GM18520 (cell line): ENCODE measurements around the gene TSPAN6.

Experiments
- ATAC-seq: cut with Tn5 transposase; IDR thresholded peaks from one replicate; pipeline ENCODE4 v1.9.1; 2021; ENCODE audit not compliant: unreplicated experiment

The TSPAN6 gene, protein sequence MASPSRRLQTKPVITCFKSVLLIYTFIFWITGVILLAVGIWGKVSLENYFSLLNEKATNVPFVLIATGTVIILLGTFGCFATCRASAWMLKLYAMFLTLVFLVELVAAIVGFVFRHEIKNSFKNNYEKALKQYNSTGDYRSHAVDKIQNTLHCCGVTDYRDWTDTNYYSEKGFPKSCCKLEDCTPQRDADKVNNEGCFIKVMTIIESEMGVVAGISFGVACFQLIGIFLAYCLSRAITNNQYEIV

GRCh38 chrX:100636321-100636991 is at the start of gene TSPAN6:
TSS of gene TSPAN6 (minus strand) at chrX:100636806. CDS start at chrX:100636694, 112 bp downstream.
- peak; percentile 82 for ATAC-seq

DNA sequence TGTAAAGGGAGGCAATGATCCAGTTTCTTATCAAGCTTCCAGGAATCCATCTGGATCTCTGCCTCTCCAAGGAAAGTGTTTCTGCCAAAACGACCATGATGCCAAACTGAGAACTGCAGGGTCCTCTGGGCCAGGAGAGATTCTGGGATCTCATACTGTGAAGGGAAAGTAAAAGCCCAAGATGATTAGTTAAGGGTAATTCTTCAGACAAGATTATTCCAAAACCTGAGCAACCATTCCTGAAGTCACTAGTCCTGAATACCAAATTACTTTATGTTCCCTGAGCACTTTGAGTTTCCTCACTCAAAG is 49.3 kb upstream of the TSPAN6 start:
- ATAC-seq: no peak

DNA sequence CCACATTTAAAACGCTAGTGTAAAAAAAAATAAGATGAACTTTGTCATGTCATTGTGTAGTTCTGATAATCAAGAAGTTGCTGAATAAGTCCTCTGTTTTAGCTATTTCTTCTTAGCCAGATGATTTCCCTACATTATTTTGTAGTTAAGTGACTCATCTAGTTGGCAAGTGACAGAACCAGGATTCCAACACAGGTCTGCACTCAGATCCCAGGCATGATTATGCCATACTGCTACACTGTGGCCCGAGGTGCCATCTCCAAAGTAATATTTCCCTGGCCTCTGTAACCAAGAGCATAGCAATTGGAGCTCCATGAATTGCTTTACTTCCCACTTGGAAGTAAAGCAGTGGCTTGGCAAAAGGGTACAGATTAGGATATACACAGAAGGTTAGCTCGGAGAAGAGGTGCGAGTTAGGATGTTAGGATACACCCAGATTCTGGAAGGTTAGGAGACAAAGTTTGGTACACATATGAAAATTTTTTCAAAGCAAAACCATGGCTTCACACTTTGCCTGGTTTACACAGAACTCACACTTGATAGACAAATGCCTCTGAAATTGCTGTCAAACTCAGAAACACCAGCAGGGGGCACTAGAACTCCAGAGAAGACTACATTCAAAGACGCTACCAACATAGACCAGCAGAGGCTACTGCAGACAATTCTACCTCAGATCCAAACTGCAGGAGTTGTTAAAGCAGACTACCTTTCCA is 48.8 kb upstream of the TSPAN6 start:
- no peak for ATAC-seq

DNA sequence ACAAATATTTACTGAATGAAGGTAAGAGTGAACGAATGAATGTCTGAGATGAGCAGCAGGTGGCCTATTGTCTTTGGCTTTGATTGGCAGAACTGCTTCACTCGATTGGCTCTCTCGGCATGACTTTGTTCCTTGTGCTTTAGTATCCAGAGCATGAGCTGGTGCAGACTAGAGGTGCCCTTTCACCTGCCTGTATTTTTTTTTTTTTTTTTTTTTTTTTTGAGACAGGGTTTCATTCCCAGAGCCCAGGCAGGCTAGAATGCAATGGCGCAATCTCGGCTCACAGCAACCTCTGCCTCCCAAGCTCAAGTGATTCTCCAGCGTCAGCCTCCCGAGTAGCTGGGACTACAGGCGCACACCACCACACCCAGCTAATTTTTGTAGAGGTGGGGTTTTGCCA is 46.3 kb upstream of the TSPAN6 start:
- ATAC-seq: no peak

- ATAC-seq: no peak
Measured at GRCh38 chrX:100681599-100681998, 45.0 kb upstream of the TSPAN6 start.

GRCh38 chrX:100680756-100681155 is 44.1 kb upstream of the TSPAN6 start:
- no peak for ATAC-seq

- ATAC-seq: no peak
Measured at GRCh38 chrX:100677611-100678181, 41.1 kb upstream of the TSPAN6 start.

DNA sequence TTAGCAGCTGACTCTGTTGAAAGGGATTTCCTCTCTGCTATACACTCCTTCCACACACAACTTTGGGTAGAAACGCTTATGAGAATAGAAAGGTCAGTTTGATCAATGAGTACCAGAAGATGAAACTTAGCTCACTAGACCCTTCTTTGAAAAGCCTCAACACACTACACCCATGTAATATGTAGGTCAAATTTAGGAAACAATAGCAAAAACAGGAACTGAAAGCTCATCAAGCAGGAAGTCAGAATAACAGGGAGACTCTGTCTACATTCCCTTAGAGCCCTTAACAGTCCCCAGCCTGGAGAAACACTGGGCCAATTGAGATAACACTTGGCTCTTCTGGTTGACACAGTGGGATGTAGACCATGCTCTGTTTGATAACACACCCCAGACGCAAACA is 38.1 kb upstream of the TSPAN6 start:
- no peak for ATAC-seq

DNA sequence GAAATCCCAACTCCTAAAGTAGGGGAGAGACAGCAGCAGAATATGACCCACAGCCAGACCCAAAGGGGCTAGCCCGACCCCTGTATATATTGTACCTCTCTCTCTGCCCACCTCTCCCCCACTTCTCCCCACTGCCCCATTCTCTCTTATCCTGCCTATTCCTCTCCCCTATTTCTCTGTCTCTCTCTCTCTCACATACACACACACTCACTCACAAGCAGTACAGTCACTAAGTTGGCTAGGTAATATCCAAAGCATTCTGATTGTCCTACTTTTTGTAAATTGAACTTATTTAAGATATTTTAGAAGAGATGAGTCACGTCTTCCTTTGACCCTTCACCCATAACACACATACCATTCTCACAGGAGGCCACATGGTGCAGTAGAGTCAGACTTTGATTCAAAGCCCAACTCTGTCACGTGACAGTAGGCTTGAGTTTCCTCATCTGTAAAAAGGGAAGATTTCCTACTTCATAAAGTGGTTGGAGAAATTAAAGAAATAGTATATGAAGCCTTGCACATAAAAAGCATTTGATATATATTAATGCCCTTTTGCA is 36.9 kb upstream of the TSPAN6 start:
- ATAC-seq: no peak

GRCh38 chrX:100672966-100673365 is 36.4 kb upstream of the TSPAN6 start:
- ATAC-seq: no peak

GRCh38 chrX:100663642-100664041 is 27.0 kb upstream of the TSPAN6 start:
- ATAC-seq: no peak

DNA sequence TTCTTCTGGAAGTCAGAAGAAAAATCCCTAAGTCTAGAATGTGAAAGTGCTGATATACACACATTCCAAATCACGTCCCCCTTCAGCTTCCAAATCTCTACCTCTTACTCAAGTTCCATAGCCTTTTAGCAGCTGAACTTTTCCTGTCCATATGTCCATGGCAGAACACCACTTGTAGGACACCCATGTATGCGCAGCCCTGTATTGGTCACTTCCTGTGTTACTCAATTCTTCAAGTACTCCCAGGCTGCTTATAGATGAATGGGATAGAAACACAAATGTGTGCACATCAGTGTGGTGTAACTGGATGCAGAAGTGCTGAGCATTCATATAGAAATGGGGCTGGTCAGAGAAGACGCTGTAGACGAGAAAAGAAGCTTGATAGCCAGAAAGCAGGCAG is 26.2 kb upstream of the TSPAN6 start:
- ATAC-seq: no peak

DNA sequence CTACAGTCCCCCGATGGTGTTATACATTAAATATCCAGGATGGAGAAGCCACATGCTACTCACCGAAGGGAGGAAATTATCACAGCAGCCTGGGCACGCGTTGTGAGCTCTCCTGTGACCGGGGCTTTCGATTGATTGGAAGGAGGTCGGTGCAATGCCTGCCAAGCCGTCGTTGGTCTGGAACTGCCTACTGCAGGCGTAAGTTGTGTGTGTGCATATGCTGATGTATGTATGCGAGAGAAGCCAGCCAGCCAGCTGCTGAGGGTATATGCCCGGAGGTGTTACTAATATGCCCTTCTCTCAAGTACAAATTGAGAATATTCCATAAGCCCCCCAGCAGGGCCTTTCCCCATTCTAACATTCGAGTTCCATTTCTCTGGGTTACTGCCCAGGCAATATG is 25.6 kb upstream of the TSPAN6 start:
- no peak for ATAC-seq

- ATAC-seq: no peak
Measured at GRCh38 chrX:100659431-100660137, 23.0 kb upstream of the TSPAN6 start.

DNA sequence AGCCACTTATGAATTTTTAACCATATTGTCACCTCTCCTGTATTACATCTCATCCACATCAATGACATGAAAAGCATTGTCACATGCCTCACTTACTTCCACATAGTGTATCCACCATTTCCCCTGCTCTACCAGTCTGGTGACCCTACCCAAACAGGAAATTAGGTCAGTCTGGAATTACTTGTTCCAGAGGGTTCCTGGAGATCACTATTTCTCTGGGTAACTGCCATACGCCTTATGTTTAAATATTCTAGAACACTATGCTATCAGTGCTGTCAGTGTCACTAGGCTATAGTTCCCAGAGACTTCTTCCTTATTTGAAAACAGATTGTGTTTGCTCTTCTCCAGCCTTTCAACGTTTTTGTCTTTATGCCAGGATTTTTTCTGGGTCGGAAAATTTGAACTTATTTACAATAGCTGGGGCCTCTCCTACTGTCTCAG is 22.4 kb upstream of the TSPAN6 start:
- ATAC-seq: no peak

- ATAC-seq: no peak
Measured at GRCh38 chrX:100654261-100654660, 17.7 kb upstream of the TSPAN6 start.

- ATAC-seq: no peak
Measured at GRCh38 chrX:100652266-100652665, 15.7 kb upstream of the TSPAN6 start.

DNA sequence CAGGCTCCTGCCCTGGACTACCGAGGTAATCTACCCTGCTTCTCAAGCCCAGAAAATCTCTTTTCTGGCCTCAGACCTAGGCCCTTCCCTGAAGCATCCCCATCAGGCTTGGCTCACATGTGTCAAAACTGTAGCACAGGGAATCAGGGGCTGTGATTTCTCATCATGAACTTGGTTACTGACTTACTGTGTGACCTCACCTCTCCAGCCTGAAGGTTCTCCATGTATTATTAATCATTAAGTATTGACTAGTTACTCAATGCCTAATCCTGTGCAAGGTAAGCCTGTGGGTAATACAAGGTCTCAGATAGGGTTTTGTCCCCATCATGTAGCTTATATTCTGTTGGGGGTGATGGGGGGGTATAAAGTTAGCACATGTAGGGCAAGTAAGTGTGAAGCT is 14.2 kb upstream of the TSPAN6 start:
- no peak for ATAC-seq

DNA sequence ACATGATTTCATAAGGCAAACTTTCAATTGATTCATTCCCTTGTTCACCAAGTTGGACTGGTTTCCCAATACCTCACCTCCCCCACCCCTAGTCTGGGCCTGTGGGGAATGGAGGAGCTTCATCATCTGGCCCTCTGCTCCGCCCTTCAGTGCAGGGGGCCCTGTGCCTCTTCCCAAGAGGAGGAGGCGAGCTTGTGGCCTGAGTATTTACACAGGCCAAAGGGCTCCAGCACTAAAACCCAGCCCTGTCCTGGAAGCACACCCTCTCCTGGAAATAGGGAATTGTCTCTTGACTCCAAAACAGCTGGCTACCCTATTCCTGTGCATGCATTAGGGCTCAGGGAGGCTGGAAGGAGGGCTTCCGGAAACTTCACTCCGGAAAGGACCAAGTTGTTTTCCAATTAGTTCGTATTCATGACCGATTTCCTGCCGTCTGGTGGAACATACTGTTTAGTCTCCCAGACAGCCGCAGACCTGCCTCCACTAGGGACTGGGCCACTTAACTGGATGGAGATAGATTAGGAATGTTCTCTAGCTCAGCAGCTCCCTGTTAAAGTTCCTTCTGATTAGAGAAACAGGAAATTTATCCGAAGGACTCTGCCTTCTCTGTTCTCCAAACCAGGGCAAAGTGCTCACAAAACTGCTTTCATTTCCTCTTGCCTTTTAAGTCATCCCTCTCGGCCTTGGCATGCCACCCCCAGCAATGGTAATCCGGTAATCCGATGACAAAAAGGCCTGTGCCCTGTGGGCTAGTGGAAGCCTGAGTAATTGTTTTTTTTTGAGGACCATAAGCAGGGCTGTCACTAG is 13.1 kb upstream of the TSPAN6 start:
- ATAC-seq: no peak
